ENCODE results near the gene ORM1. TPM values are rescaled to one million over a fixed set of nuclear protein-coding genes. Genes with fewer than 3 reads are reported as not detected.

ORM1 gene
- total RNA-seq, 1 experiment from 2014 or later, result 4.4 TPM

DNA sequence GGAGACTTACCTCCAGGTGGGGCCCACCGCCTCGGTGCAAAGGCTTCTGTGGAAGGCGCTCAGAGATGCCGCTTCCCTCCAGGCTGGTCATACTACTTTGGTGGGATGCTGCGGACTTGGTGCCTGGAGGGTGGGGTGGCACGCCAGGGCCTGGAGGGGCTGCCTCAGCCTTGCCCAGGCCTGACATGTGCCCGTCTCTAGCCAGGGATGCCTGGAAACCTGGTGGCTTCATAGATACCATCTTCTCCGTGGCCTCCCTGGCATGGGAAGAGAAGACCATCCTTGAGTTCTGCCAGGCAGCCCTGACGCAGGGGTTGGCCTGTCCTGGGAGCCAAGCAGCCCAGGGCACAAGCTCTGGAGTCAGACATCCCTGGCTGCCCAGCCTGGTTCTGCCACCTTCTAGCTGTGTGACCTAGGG is 35.0 kb downstream of the ORM1 start:
- peaks cover 38 to 66% (median 59%) of the 10 kb centered on the region in 3 experiments for H3K36me3 Mint-ChIP-seq (ENCODE audit: insufficient read depth in 1 of 3, low read depth in 3 of 3)
- H3K4ac ChIP-seq (ENCODE audit: low read depth, low read length), result no peak overlapping the region
- H3K23me2 ChIP-seq (ENCODE audit: insufficient read length, low read depth, low read length, poor library complexity, severe bottlenecking), result no peaks in the 10 kb centered on the region
- H3K4me2 ChIP-seq (ENCODE audit: insufficient read depth, insufficient read length, low read length), result no peak overlapping the region
- H2BK12ac ChIP-seq (ENCODE audit: insufficient read length, low read depth, low read length), result no peak overlapping the region
- no peak overlapping the region for H2BK5ac ChIP-seq (ENCODE audit: insufficient read length, low read length)
- H3K14ac ChIP-seq (ENCODE audit: insufficient read depth, low read length), result no peak overlapping the region
- H3K27me3 Mint-ChIP-seq (ENCODE audit: low read depth), result no peaks in the 10 kb centered on the region
- H2BK20ac ChIP-seq (ENCODE audit: low read depth, low read length, poor library complexity, severe bottlenecking), result no peak overlapping the region
- H3K23ac ChIP-seq (ENCODE audit: insufficient read length, low read depth, low read length), result no peak overlapping the region
- no peaks in the 10 kb centered on the region for H3K4me1 Mint-ChIP-seq
- H2AK5ac ChIP-seq (ENCODE audit: insufficient read length, low read length), result no peak overlapping the region
- H4K8ac ChIP-seq (replicated peaks; ENCODE audit: insufficient read length, low read depth, low read length), result no peak overlapping the region
- no peak overlapping the region for H3K18ac ChIP-seq (ENCODE audit: insufficient read length, low read depth, low read length)
- TF ChIP-seq, protein P1, sequence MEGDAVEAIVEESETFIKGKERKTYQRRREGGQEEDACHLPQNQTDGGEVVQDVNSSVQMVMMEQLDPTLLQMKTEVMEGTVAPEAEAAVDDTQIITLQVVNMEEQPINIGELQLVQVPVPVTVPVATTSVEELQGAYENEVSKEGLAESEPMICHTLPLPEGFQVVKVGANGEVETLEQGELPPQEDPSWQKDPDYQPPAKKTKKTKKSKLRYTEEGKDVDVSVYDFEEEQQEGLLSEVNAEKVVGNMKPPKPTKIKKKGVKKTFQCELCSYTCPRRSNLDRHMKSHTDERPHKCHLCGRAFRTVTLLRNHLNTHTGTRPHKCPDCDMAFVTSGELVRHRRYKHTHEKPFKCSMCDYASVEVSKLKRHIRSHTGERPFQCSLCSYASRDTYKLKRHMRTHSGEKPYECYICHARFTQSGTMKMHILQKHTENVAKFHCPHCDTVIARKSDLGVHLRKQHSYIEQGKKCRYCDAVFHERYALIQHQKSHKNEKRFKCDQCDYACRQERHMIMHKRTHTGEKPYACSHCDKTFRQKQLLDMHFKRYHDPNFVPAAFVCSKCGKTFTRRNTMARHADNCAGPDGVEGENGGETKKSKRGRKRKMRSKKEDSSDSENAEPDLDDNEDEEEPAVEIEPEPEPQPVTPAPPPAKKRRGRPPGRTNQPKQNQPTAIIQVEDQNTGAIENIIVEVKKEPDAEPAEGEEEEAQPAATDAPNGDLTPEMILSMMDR (conservative IDR thresholded peaks at IDR 0.05), result no peak
- H3K79me2 ChIP-seq (ENCODE audit: insufficient read depth, low read length), result no peaks in the 10 kb centered on the region
- no peak overlapping the region for H4K91ac ChIP-seq (ENCODE audit: insufficient read length, low read depth, low read length)
- no peak overlapping the region for H3T11ph ChIP-seq (ENCODE audit: low read length)
- no peaks in the 10 kb centered on the region for H3K9me3 Mint-ChIP-seq
- H3K27ac Mint-ChIP-seq, result 0 out of 7 replicates have a peak overlapping the region, but pooled peaks of 1 of the 3 experiments have one; percentile 37
- no peak overlapping the region for H2AFZ ChIP-seq (ENCODE audit: low read length)
- no CpG with 5 or more reads among the region's 9 CpGs for WGBS (ENCODE audit: extremely low coverage, insufficient read length, low lambda C conversion rate)
- H3K9ac ChIP-seq (ENCODE audit: extremely low read depth, insufficient read length, low read length), result no peak overlapping the region
- peaks cover 2% of the 10 kb centered on the region for H4K20me1 ChIP-seq (ENCODE audit: control insufficient read depth, insufficient read depth, insufficient read length)
- no peak for DNase-seq
- no peak overlapping the region for H2BK120ac ChIP-seq (ENCODE audit: low read depth, low read length, poor library complexity, severe bottlenecking)
- H3K4me3 Mint-ChIP-seq, result no peak overlapping the region
- H3K79me1 ChIP-seq (ENCODE audit: insufficient read depth, low read depth, low read length, poor library complexity, severe bottlenecking), result no peaks in the 10 kb centered on the region
- H3K27me3 ChIP-seq (ENCODE audit: insufficient read depth, low read length), result no peaks in the 10 kb centered on the region
- no peak overlapping the region for H2BK15ac ChIP-seq (ENCODE audit: low read depth, low read length)
- H3K56ac ChIP-seq (ENCODE audit: insufficient read length, low read depth, low read length), result no peak overlapping the region
- no peak overlapping the region for H4K5ac ChIP-seq (ENCODE audit: insufficient read length, low read depth, low read length)
- no peaks in the 10 kb centered on the region for H3K9me3 ChIP-seq (ENCODE audit: control insufficient read depth, low read depth, low read length)
- H3K4me1 ChIP-seq (ENCODE audit: insufficient read depth, low read length), result no peaks in the 10 kb centered on the region
- no peak overlapping the region for H3K27ac ChIP-seq (ENCODE audit: insufficient read length, low read depth, low read length)
